OCI-LY3 (cell line): ENCODE results near the gene SPATS2L.

Experiments
- H2AFZ ChIP-seq: fragments of 200-600, 300-600 bp; shearing (Covaris generic); 2 replicates; pipeline ENCODE4 v1.6.0; 2014; ENCODE audit warnings: antibody characterized with exemption, low read depth, low read length
- H3K27ac ChIP-seq: fragments of 200-600, 300-600 bp; sonication (generic); 2 replicates; pipeline ENCODE4 v1.5.1; 2014; ENCODE audit warnings: mild to moderate bottlenecking, low read length, moderate library complexity, mixed read lengths
- H3K27me3 ChIP-seq: fragments of 200-600, 300-600 bp; sonication (generic); 2 replicates; pipeline ENCODE4 v1.6.1; 2014; ENCODE audit warnings: low read depth, low read length, mixed read lengths
- H3K36me3 ChIP-seq: fragments of 200-600, 300-600 bp; sonication (generic); replicated peaks from 2 replicates; pipeline ENCODE3; 2014; ENCODE audit warnings: low read depth, low read length, mixed read lengths
- H3K4me1 ChIP-seq: fragments of 300-600, 200-600 bp; sonication (generic); 2 replicates; pipeline ENCODE4 v1.6.1; 2014; ENCODE audit warnings: low read length, mixed read lengths
- H3K4me2 ChIP-seq: fragments of 200-600, 300-600 bp; sonication (generic); 2 replicates; pipeline ENCODE4 v1.6.1; 2014; ENCODE audit warnings: low read length, mixed read lengths
- H3K4me3 ChIP-seq: fragments of 300-600, 200-600 bp; sonication (generic); 2 replicates; pipeline ENCODE4 v1.5.1; 2014; ENCODE audit warnings: antibody characterized with exemption, mild to moderate bottlenecking, low read length, moderate library complexity
- H3K79me2 ChIP-seq: fragments of 300-600, 200-600 bp; shearing (Covaris generic); 2 replicates; pipeline ENCODE4 v1.6.1; 2014; ENCODE audit warnings: mild to moderate bottlenecking, low read length, mixed read lengths
- H3K9ac ChIP-seq: fragments of 300-600, 200-600 bp; shearing (Covaris generic); 2 replicates; pipeline ENCODE4 v1.6.0; 2014; ENCODE audit warnings: mild to moderate bottlenecking, low read length, moderate library complexity
- H3K9me3 ChIP-seq: fragments of 200-600, 300-600 bp; shearing (Covaris generic); 2 replicates; pipeline ENCODE4 v1.6.1; 2014; ENCODE audit warnings: low read length, mixed read lengths; ENCODE audit not compliant: insufficient read depth
- H4K20me1 ChIP-seq: fragments of 200-600, 300-600 bp; sonication (generic); 2 replicates; pipeline ENCODE4 v1.6.1; 2016; ENCODE audit warnings: low read length, mixed read lengths; ENCODE audit not compliant: insufficient read depth
- CTCF ChIP-seq: fragments of 200-600, 300-600 bp; sonication (generic); IDR thresholded peaks from 2 replicates; pipeline ENCODE4 v1.5.1; 2014; ENCODE audit warnings: antibody characterized with exemption, low read length, low read depth
- EZH2phosphoT487 ChIP-seq: fragments of 200-600 bp; shearing (Covaris generic); IDR thresholded peaks from 2 replicates; pipeline ENCODE4 v1.6.1; 2018; ENCODE audit warnings: antibody characterized with exemption, mixed run types, low read depth

The SPATS2L gene

GRCh38 chr2:200377355-200378336 is 71.2 kb downstream of the SPATS2L start:
- H3K4me1 ChIP-seq = peaks cover 19% of the 10 kb centered on the region
- H3K9me3 ChIP-seq = no peaks in the 10 kb centered on the region
- H3K27me3 ChIP-seq = no peaks in the 10 kb centered on the region
- H3K36me3 ChIP-seq = no peaks in the 10 kb centered on the region
- no peak overlapping the region for H3K4me3 ChIP-seq
- TF ChIP-seq CTCF = no peak
- no peak overlapping the region for H2AFZ ChIP-seq
- no peaks in the 10 kb centered on the region for H4K20me1 ChIP-seq
- no peak overlapping the region for H3K27ac ChIP-seq
- no peak overlapping the region for H3K4me2 ChIP-seq
- H3K9ac ChIP-seq = no peak overlapping the region
- no peaks in the 10 kb centered on the region for H3K79me2 ChIP-seq

- Histone ChIP-seq H3K4me2 (no peak overlapping the region), H3K9me3 (no peaks in the 10 kb centered on the region), H3K36me3 (no peaks in the 10 kb centered on the region), H2AFZ (no peak overlapping the region), H3K79me2 (no peaks in the 10 kb centered on the region), H3K27ac (no peak overlapping the region), H3K9ac (no peak overlapping the region), H3K27me3 (no peaks in the 10 kb centered on the region), H3K4me1 (peaks cover 10% of the 10 kb centered on the region), H4K20me1 (no peaks in the 10 kb centered on the region), H3K4me3 (no peak overlapping the region)
- TF ChIP-seq CTCF (no peak), EZH2phosphoT487 (no peak)
Observed at GRCh38 chr2:200378652-200379290, 72.3 kb downstream of the SPATS2L start.

GRCh38 chr2:200379481-200380090 is 73.1 kb downstream of the SPATS2L start:
- no peaks in the 10 kb centered on the region for H3K36me3 ChIP-seq
- H3K4me2 ChIP-seq = peak overlapping the region; percentile 16; the same call in 1 of the 2 replicates
- no peak overlapping the region for H3K9ac ChIP-seq
- H4K20me1 ChIP-seq = no peaks in the 10 kb centered on the region
- H3K9me3 ChIP-seq = no peaks in the 10 kb centered on the region
- H3K4me1 ChIP-seq = peaks cover 3% of the 10 kb centered on the region; the same call in 1 of the 2 replicates
- H3K27ac ChIP-seq = no peak overlapping the region
- H2AFZ ChIP-seq = no peak overlapping the region
- TF ChIP-seq EZH2phosphoT487 = no peak
- no peak for TF ChIP-seq CTCF
- no peaks in the 10 kb centered on the region for H3K79me2 ChIP-seq
- H3K4me3 ChIP-seq = no peak overlapping the region
- H3K27me3 ChIP-seq = no peaks in the 10 kb centered on the region

- no peaks in the 10 kb centered on the region for H3K9me3 ChIP-seq
- no peaks in the 10 kb centered on the region for H3K79me2 ChIP-seq
- no peak overlapping the region for H3K9ac ChIP-seq
- peak overlapping the region; percentile 16; the same call in 1 of the 2 replicates for H3K4me2 ChIP-seq
- no peak overlapping the region for H3K4me3 ChIP-seq
- H3K27me3 ChIP-seq = no peaks in the 10 kb centered on the region
- H4K20me1 ChIP-seq = no peaks in the 10 kb centered on the region
- no peaks in the 10 kb centered on the region for H3K36me3 ChIP-seq
- H3K27ac ChIP-seq = no peak overlapping the region
- H3K4me1 ChIP-seq = 0 out of 2 replicates have a peak, but pooled peaks cover 3% of the 10 kb centered on the region
- no peak overlapping the region for H2AFZ ChIP-seq
- TF ChIP-seq EZH2phosphoT487 (no peak), CTCF (no peak)
Observed at GRCh38 chr2:200380091-200380561, 73.6 kb downstream of the SPATS2L start.
